Non-pigmented ciliary epithelial cell (primary cell): ENCODE results near the gene TSSK1B.
"Not testable (repeated sequence)": the region's sequence is repeated elsewhere in the genome, so short reads cannot be mapped to it uniquely, and the experiment has no call there.

Experiments used
- DNase-seq: peaks from one replicate; pipeline ENCODE4 v3.0.0-alpha.2; 2010; ENCODE audit warnings: low read depth

The TSSK1B gene

GRCh38 chr5:113397986-113398385 is 36.8 kb downstream of the TSSK1B start:
- DNase-seq: not testable (repeated sequence)

GRCh38 chr5:113397046-113397445 is 37.7 kb downstream of the TSSK1B start:
- DNase-seq: no peak

GRCh38 chr5:113394658-113395057 is 40.1 kb downstream of the TSSK1B start:
- DNase-seq: no peak

- DNase-seq: no peak
Measured at GRCh38 chr5:113390224-113390623, 44.6 kb downstream of the TSSK1B start.

GRCh38 chr5:113389116-113389515 is 45.7 kb downstream of the TSSK1B start:
- DNase-seq: no peak

GRCh38 chr5:113387844-113388243 is 46.9 kb downstream of the TSSK1B start:
- DNase-seq: no peak

GRCh38 chr5:113384782-113385285 is 50.0 kb downstream of the TSSK1B start:
- no peak for DNase-seq

- DNase-seq: no peak
Measured at GRCh38 chr5:113382731-113383130, 52.1 kb downstream of the TSSK1B start.
